ENCODE results near the gene IP6K3. TPM values are rescaled to one million over a fixed set of nuclear protein-coding genes. Genes with fewer than 3 reads are reported as not detected.

IP6K3 gene
- total RNA-seq, 1 donor, result under 0.01 TPM

DNA sequence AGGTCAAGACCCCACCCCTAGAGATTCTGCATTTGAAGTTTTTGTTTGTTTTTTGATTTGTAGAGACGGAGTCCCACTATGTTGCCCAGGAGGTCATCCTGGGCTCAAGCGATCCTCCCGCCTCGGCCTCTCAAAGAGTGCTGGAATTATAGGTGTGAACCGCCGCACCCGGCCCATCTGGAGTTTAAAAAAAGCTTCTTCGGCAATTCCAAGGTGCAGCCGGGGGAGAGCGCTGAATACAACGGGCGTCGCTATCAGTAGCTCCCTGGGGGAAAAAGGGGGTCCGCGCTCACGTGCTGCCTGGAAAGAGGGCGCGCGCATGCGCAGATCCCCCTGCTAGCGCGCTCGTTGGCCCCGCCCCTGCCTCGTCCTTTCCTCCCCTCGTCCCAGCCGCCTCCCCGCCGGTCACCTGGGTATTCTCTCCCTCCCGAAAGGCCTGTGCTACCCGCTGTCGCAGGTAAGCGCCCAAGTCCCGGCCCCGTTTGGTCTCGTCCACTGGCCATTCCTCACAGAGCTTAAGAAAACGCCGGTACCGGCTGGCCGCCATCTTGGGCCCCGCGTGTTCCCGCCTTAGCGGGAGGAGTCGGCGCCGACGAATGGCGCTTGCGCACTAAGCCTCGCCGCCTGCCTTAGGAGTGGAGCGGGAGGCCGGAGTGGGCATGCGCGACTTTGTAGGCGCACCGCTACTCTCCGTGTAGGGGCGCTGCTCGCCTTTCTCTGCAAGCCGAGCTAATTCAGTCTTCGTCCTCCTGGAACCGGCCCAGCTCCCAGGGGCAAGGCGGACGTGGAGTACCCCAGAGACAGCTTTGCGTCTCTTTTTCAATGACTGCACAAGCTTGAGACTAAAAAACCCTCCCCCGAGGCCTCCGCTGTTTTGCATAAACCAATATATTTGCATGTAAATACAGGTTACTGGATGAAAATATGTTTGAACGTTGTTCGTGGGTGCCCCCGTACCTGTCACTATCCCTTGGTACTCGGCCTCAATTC is 35.3 kb downstream of the IP6K3 start, which contains the start of gene UQCC2:
Gene UQCC2, minus strand, starts transcription at position 561 of the 990 bp plus-strand sequence. Its CDS starts 14 bp downstream, at position 547.
- Histone ChIP-seq H3K27ac (ENCODE audit: low read depth, low read length) (peak within 1 kb of the TSS; percentile 87), H3K9me3 (ENCODE audit: low read depth, low read length) (no peaks in the 10 kb centered on the region), H3K79me2 (ENCODE audit: insufficient read depth, low read length) (peaks cover 34% of the 10 kb centered on the region), H3K4me3 (ENCODE audit: insufficient read depth, low read length) (peak within 1 kb of the TSS; percentile 96), H2AFZ (ENCODE audit: low read length) (peak within 1 kb of the TSS; percentile 99), H3K4me2 (ENCODE audit: insufficient read depth, low read length) (peak within 1 kb of the TSS; percentile 86), H3K27me3 (ENCODE audit: insufficient read depth, low read length) (no peaks in the 10 kb centered on the region), H3K4me1 (ENCODE audit: insufficient read depth, low read length) (peaks cover 19% of the 10 kb centered on the region), H3K36me3 (ENCODE audit: insufficient read depth, low read length) (peaks cover 25% of the 10 kb centered on the region), H4K20me1 (ENCODE audit: insufficient read depth, low read length) (peaks cover 6% of the 10 kb centered on the region)
- TF ChIP-seq, protein P1, sequence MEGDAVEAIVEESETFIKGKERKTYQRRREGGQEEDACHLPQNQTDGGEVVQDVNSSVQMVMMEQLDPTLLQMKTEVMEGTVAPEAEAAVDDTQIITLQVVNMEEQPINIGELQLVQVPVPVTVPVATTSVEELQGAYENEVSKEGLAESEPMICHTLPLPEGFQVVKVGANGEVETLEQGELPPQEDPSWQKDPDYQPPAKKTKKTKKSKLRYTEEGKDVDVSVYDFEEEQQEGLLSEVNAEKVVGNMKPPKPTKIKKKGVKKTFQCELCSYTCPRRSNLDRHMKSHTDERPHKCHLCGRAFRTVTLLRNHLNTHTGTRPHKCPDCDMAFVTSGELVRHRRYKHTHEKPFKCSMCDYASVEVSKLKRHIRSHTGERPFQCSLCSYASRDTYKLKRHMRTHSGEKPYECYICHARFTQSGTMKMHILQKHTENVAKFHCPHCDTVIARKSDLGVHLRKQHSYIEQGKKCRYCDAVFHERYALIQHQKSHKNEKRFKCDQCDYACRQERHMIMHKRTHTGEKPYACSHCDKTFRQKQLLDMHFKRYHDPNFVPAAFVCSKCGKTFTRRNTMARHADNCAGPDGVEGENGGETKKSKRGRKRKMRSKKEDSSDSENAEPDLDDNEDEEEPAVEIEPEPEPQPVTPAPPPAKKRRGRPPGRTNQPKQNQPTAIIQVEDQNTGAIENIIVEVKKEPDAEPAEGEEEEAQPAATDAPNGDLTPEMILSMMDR (IDR thresholded peaks at IDR 0.05; ENCODE audit: extremely low read depth, low read depth, low read length), result peak; percentile 73
- peak; percentile 98 for DNase-seq (ENCODE audit: insufficient read length, low spot score, missing footprints)

DNA sequence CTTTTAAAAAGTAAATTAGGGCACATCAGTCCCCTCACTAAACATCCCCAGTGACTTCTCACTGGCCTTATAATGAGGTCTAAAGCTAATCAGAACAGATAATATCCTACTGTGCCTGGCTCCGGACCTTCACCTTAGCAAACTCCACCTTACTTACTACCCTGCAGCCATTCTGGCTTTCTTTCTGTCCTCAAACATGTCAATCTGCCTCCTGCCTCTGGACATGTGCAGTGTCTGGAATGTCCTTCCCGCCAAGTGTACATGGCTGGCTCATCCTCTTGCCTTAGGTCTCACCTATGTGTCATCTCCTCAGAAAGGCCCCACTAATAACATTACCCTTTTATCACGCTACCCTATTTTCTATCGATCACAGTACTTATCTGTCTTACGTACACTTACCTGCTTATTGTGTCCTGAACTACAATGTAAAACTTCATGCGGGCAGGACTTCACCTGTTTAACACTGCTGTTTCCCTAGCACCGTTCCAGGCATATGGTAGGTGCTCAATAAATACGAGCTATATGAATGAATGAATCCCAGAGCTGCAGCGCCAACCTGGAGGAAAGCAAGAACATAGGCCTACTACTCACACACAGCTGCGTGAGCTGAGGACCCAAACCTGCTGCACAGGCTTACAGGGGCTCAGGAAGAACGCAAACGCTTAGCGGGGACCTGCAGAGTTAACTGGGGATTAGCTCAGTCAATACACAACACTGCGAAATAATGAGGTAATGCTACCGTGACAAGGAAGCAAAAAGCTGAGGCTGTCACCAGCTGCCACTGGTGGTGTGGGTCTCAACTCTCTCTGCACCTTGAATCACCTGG is 36.2 kb downstream of the IP6K3 start:
- H2AFZ ChIP-seq (ENCODE audit: low read length), result peak overlapping the region; percentile 99

DNA sequence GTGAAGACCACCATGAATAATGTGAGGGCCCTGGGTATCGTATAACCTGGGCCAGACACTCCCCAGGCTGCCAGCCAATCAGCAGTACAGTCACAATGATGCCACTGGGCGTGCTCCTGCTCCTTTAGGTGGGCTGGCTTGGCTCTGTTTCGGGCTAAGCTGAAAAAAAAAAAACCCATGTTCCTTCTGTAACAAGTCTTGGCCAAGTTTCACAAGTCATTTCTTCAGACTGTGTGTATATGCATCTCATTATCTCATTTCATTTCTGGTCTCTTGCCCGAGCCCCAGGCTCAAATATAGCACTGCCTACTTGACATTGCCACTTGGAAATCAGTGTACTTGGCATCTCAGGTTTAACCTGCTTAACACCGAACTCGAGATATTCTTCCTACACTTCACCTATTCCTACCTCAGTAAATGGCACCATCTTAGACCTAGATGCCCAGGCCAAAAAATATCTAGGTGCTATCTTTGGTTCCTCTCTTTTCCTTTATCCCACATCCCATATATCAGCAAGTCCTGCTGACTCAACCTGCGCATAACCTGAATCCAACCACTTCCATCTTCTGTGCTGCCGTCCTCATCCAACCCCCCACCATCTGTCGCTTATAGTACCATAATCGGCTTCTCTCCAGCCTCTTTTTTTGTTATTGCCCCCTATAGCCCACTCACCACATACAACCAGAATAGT is 37.0 kb downstream of the IP6K3 start:
- Histone ChIP-seq H3K27ac (ENCODE audit: low read depth, low read length) (no peak overlapping the region), H3K9me3 (ENCODE audit: low read depth, low read length) (no peaks in the 10 kb centered on the region), H2AFZ (ENCODE audit: low read length) (no peak overlapping the region), H3K4me3 (ENCODE audit: insufficient read depth, low read length) (no peak overlapping the region), H3K4me1 (ENCODE audit: insufficient read depth, low read length) (peaks cover 19% of the 10 kb centered on the region), H3K4me2 (ENCODE audit: insufficient read depth, low read length) (no peak overlapping the region), H3K36me3 (ENCODE audit: insufficient read depth, low read length) (peaks cover 25% of the 10 kb centered on the region), H3K79me2 (ENCODE audit: insufficient read depth, low read length) (peaks cover 34% of the 10 kb centered on the region), H3K27me3 (ENCODE audit: insufficient read depth, low read length) (no peaks in the 10 kb centered on the region), H4K20me1 (ENCODE audit: insufficient read depth, low read length) (peaks cover 6% of the 10 kb centered on the region)
- no peak for DNase-seq (ENCODE audit: insufficient read length, low spot score, missing footprints)
- TF ChIP-seq, protein P1 (IDR thresholded peaks at IDR 0.05; ENCODE audit: extremely low read depth, low read depth, low read length), result no peak

More for the DNA sequence above, 36.2 kb downstream of the IP6K3 start:
- peak overlapping the region; percentile 96 for H3K4me3 ChIP-seq (ENCODE audit: insufficient read depth, low read length)
- H3K4me1 ChIP-seq (ENCODE audit: insufficient read depth, low read length), result peaks cover 19% of the 10 kb centered on the region
- H3K4me2 ChIP-seq (ENCODE audit: insufficient read depth, low read length), result peak overlapping the region; percentile 86
- DNase-seq (ENCODE audit: insufficient read length, low spot score, missing footprints), result no peak
- H3K27ac ChIP-seq (ENCODE audit: low read depth, low read length), result peak overlapping the region; percentile 87
- no peaks in the 10 kb centered on the region for H3K27me3 ChIP-seq (ENCODE audit: insufficient read depth, low read length)
- H4K20me1 ChIP-seq (ENCODE audit: insufficient read depth, low read length), result peaks cover 6% of the 10 kb centered on the region
- peaks cover 34% of the 10 kb centered on the region for H3K79me2 ChIP-seq (ENCODE audit: insufficient read depth, low read length)
- TF ChIP-seq, protein P1 (IDR thresholded peaks at IDR 0.05; ENCODE audit: extremely low read depth, low read depth, low read length), result no peak
- H3K9me3 ChIP-seq (ENCODE audit: low read depth, low read length), result no peaks in the 10 kb centered on the region
- peaks cover 25% of the 10 kb centered on the region for H3K36me3 ChIP-seq (ENCODE audit: insufficient read depth, low read length)

All from osteoblast (primary cell).